Esophagus muscularis mucosa (tissue), 3 donors: Measurements from ENCODE around the gene CSMD2.

ENCODE experiments used
- POLR2A ChIP-seq: fragments of 450-650 bp; IDR thresholded peaks from one replicate; pipeline ENCODE4 v1.6.1; 2017; ENCODE audit warnings: antibody characterized with exemption, moderate library complexity, mild to moderate bottlenecking, low read depth
- TF ChIP-seq, protein P1 (sequence below), 3 experiments: fragments of 200-600 bp in 2 of 3; fragments of 450-650 bp in 1 of 3; sonication (generic) in 2 of 3; IDR thresholded peaks; one replicate each; pipeline ENCODE4 v1.5.1; 2017 to 2019; ENCODE audit warnings: antibody characterized with exemption in 3 of 3, mild to moderate bottlenecking in 2 of 3, moderate library complexity in 1 of 3

DNA sequence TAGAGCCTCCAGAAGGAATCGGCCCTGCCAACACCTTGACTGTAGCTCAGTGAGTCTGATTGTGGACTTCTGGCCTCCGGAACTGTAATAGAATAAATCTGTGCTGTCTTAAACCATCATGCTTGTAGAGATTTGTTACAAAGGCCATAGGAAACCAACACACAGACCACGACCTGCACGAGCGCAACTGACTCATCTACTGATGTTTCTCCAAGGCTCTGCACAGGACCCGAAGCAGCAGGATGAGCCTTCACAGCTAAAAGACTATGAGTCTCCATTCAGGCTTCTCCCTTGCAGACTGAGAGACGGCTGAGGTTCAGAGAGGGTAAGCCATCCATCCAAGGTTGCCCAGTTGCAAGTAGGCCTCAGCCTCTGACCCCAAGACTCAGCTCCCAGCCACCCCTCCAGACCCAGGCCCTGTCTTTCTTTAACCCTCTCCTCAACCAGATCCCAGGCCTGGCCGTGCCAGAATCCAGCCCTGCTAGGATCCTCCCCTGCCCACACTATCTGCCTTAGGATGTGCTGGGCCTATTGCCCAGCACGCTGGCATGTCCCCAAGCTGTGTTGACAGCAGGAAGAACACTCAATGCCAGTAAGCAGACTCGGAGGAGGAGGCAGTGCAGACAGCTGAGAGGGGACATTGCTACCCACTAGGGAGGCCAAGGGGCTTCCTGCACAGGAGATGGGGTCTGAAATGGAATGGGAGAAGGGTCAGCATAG is 192.2 kb downstream of the CSMD2 start:
- TF ChIP-seq, protein P1, sequence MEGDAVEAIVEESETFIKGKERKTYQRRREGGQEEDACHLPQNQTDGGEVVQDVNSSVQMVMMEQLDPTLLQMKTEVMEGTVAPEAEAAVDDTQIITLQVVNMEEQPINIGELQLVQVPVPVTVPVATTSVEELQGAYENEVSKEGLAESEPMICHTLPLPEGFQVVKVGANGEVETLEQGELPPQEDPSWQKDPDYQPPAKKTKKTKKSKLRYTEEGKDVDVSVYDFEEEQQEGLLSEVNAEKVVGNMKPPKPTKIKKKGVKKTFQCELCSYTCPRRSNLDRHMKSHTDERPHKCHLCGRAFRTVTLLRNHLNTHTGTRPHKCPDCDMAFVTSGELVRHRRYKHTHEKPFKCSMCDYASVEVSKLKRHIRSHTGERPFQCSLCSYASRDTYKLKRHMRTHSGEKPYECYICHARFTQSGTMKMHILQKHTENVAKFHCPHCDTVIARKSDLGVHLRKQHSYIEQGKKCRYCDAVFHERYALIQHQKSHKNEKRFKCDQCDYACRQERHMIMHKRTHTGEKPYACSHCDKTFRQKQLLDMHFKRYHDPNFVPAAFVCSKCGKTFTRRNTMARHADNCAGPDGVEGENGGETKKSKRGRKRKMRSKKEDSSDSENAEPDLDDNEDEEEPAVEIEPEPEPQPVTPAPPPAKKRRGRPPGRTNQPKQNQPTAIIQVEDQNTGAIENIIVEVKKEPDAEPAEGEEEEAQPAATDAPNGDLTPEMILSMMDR (IDR thresholded peaks at IDR 0.05), result no peak
- TF ChIP-seq POLR2A, result no peak
